Endothelial cell of hepatic sinusoid (primary cell): Measurements from ENCODE around the gene TUBB4B.
"Not testable (repeated sequence)": the region's sequence is repeated elsewhere in the genome, so short reads cannot be mapped to it uniquely, and the experiment has no call there.

ENCODE experiments used
- in situ Hi-C: cut with HindIII; loops from 2 replicates; pipeline ENCODE4 v1.10.0; 2017; ENCODE audit warnings: low sequenced_read_pairs

The TUBB4B gene

DNA sequence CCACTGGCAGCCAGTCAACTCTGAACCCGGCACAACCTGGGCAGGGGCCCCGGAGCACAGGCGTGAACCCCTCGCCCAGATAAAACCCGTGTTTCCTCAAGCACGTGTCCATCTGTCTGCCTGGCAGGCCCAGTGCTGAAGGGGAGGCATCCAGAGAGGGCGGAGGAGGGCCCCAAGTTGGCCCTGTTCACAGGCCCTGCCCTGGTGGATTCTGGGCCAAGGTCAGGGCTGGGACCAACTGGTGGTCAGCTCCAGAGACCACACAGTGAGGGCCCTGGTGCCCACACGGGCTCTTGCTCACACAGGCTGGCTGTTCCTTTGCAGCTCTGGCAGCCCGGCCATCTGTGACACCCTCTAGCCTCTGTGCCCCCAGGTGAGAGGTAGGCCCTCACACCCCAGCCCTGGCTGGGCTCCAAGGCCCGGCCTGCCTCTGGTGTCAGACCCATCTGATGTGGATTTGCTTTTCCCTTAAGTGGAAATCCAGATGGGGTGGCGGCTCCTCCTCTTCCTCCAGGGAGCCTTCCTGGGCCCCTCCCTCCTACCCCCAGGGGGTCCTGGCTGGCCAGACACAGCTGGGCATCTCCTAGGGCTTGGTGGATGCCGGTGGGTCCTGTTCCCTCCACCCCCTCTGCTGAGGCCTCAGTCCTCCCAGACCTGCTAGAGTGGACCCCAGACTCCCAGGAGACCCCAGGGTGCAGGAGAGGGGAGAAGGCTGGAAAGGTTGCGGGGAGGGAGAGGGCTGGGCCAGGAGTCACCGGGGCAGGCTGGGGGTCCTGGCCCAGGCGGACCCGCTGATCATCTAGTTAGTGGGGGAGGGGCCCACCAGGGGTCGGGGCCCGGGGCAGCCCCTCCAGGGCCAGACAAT, 9.5 kb downstream of the TUBB4B start:
- in situ Hi-C loops = no loop called here

DNA sequence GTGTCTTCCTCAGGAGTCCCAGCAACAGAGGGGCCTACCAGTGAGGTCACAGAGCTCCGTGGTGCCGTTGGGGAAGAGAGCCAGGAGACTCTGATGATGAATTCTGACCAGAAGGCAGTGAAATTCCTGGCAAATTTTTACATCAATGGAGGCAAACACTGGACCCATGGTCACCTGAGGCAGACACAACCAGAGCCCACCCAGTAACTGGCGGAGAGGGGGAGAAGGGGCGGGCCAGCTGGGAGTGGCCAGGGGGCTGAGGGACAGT, 10.0 kb downstream of the TUBB4B start, which contains the start of gene STPG3:
STPG3 (plus strand) TSS at position 93 of the 268 bp plus-strand sequence; CDS start at position 94, 1 bp downstream.
- in situ Hi-C loops = no loop called here

GRCh38 chr9:137251490-137252268, 10.6 kb downstream of the TUBB4B start:
- in situ Hi-C loops = no loop called here

- in situ Hi-C loops = no loop called here
Observed at GRCh38 chr9:137252555-137253506, 11.7 kb downstream of the TUBB4B start.

DNA sequence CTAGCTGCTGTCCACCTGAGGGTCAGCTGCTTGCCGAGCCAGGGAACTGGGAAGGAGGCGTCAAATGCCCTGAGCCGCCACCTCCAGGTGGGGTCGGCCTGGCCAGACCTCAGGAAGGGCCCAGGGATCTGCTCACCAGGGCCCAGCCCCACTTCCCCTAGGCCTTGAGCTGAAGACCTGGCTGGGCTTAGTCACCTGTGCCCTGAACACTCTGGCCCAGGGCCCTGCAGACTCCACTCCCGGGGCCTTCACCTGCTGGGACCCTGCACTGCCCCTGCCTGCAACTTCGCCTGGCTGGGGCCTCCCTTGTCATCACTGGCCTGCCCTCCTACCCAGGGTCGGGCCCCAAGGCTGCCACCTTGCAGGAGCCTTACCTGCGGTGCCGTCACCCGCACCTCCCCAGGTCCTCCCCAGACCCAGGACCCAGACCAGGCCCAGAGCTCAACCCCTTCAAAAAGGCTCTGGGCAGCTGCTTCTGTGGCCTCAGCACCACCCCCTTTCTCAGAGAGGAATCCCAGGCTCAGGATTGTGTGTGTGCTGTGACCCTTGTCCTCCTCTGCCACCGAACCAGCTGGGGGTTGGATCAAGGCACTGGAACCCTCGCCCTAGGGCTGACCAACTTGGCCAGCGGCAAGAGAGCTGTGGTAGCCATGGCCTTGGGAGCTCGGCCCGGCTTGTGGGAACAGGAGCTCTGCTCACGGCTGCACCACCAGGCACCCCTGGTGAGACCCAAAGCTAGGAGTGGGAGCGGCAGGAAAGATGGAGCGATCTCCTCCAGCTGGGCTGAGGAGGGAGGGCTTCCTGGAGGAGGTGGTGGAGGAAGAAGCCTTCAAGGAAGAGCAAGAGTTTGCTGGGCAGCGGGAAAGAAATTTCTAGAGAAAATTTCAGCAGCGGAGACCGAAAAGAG, 12.9 kb downstream of the TUBB4B start:
- in situ Hi-C loops = no loop called here

GRCh38 chr9:137254624-137255447, 13.7 kb downstream of the TUBB4B start, which contains the start of gene NELFB:
TSS of gene NELFB (plus strand) at chr9:137255327.
- in situ Hi-C loops = no loop called here

DNA sequence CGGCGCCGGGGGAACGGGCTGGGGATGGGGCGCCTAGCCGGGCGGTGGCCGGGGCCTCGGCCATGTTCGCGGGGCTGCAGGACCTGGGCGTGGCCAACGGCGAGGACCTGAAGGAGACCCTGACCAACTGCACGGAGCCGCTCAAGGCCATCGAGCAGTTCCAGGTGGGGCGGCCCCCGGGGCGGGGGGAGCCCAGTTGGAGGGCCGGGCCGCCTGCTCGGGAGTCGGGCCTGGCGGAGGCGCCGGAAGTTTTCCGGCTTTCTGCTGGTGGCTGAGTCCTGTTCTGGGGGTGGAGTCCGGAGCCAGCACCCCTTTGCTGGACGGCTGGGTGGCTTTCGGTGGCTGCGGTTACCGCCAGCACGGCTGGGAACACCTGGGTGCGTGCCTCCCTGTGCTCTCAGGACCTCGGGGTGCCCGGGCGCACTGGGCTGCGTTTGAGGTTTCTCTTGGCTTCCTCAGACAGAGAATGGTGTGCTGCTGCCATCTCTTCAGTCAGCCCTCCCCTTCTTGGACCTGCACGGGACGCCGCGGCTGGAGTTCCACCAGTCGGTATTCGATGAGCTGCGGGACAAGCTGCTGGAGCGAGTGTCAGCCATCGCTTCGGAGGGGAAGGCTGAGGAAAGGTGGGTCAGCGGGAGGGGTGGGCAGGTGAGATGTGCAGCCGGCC, 14.5 kb downstream of the TUBB4B start:
- in situ Hi-C loops = no loop called here

GRCh38 chr9:137256362-137256761, 15.3 kb downstream of the TUBB4B start:
- in situ Hi-C loops = no loop called here

DNA sequence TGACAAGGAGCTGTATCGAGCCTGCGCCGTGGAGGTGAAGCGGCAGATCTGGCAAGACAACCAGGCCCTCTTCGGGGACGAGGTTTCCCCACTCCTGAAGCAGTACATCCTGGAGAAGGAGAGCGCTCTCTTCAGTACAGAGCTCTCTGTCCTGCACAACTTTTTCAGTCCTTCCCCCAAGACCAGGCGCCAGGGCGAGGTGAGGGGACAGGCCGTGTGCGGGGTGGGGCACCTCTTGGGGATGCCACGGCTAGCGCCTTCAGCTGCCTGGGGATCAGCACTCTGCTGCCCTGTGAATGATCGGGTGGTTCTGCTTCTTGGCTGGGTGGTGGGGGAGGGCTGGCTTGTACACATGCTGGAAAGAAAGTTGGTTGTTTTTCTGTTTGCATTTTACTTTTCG, 15.8 kb downstream of the TUBB4B start:
- in situ Hi-C loops = no loop called here

- in situ Hi-C loops = not testable (repeated sequence)
Observed at GRCh38 chr9:137262173-137262908, 21.3 kb downstream of the TUBB4B start.

DNA sequence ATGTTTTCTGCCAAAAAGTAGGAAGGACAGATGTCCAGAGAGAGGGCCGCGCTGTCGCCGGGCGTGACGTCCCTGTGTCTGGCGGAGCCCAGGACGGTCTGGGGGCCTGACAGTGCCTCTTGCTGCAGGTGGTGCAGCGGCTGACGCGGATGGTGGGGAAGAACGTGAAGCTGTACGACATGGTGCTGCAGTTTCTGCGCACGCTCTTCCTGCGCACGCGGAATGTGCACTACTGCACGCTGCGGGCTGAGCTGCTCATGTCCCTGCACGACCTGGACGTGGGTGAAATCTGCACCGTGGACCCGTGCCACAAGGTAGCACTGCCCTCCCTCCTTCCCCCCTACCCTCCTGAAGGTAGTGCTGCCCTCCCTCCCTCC, 21.8 kb downstream of the TUBB4B start:
- in situ Hi-C loops = no loop called here

DNA sequence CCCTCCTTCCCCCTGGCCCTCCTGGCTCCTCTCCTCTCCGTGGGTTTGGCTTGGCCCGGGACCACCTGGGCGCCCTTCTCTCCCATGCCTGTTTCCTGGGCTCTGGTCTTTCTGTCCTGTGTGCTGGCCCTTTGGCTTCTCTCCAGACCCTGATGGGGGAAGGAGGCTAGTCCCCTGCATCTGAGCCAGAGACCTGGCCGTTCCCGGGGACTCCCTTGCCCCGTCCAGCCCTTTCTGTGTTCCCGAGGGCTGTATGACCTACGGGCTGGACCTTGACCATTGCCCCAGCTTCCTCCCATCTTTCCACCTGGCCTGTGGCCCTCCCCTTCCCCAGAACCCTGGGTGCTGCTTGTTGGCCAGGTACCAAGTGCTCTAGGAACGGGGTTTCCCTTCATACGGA, 22.4 kb downstream of the TUBB4B start:
- in situ Hi-C loops = no loop called here

DNA sequence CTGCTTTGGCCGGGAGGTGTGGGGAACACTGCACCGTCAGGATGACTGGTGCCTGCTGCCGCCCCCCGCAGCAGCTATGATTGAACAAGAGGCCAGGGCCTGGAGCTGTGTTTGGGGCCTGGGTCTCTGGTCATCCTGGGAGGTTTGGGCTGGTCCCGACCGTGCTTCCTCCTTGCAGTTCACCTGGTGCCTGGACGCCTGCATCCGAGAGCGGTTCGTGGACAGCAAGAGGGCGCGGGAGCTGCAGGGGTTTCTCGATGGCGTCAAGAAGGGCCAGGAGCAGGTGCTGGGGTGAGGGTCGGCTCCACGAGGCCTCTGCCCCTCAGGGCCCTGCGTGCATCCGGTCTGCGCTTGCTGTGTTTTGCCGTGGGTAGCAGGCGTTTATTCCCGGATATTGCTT, 23.0 kb downstream of the TUBB4B start:
- in situ Hi-C loops = no loop called here

DNA sequence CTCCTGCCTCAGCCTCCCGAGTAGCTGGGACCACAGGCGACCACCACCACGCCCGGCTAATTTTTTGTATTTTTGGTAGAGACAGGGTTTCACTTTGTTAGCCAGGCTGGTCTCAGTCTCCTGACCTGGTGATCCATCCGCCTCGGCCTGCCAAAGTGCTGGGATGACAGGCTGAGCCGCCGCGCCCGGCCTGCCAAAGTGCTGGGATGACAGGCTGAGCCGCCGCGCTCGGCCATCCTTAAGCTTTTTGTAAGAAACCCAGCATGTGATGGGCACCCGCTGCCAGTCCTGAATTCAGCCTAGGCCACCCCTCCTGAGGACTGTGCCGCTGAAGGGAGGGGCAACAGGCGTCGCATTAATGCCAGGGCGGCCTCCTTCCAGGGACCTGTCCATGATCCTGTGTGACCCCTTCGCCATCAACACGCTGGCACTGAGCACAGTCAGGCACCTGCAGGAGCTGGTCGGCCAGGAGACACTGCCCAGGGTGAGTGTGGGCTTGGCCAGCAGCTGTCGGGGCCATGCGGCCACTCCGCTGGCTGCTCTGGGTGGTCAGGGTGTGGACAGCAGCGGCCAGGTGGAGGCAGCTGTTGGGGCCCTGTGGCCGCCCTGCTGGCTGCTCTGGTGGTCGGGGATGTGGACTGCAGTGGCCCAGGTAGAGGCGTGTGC, 24.5 kb downstream of the TUBB4B start:
- in situ Hi-C loops = loop anchor here (5.0 kb wide), 1 partner anchor 93 kb away; the partner anchor contains the start of genes LRRC26 and TMEM210

DNA sequence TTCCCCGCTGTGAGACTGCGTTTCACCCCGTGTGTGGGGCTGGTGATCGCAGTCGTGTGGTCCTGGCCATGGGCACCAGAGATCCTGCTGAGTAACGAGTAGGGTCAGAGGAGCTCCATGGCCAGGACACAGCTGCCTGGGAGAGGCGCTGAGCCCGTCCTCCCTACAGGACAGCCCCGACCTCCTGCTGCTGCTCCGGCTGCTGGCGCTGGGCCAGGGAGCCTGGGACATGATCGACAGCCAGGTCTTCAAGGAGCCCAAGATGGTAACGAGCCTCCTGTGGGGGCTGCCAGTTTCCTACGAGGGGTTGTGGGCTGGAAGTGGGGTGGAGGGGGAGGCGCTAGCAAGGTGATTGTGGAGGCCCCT, 25.1 kb downstream of the TUBB4B start:
- in situ Hi-C loops = loop anchor here (5.0 kb wide), 1 partner anchor 94 kb away; the partner anchor contains the start of genes LRRC26 and TMEM210

- in situ Hi-C loops = loop anchor here (5.0 kb wide), 1 partner anchor 95 kb away; the partner anchor contains the start of genes LRRC26 and TMEM210
Observed at GRCh38 chr9:137266585-137267453, 25.7 kb downstream of the TUBB4B start.
